Retinal pigment epithelial cell (primary cell): ENCODE data around the gene GATB.
"Not testable (repeated sequence)": the region's sequence is repeated elsewhere in the genome, so short reads cannot be mapped to it uniquely, and the experiment has no call there.

Source experiments
- DNase-seq: peaks from one replicate; pipeline ENCODE4 v3.0.0-alpha.2; 2010; ENCODE audit warnings: low read depth
- H3K4me3 ChIP-seq: 2 replicates; pipeline ENCODE4 v1.5.1; 2011; ENCODE audit warnings: mild to moderate bottlenecking, low read length, control low read depth, moderate library complexity
- CTCF ChIP-seq: conservative IDR thresholded peaks from 2 replicates; pipeline ENCODE4 v1.5.1; 2011; ENCODE audit warnings: low read depth, low read length, control low read depth, inconsistent platforms

GATB gene

GRCh38 chr4:151736361-151736760, 24.4 kb downstream of the GATB start:
- DNase-seq = no peak
- no peak for TF ChIP-seq CTCF
- H3K4me3 ChIP-seq = no peak overlapping the region

GRCh38 chr4:151731670-151732069, 29.1 kb downstream of the GATB start:
- not testable (repeated sequence) for DNase-seq

GRCh38 chr4:151729731-151730559, 30.9 kb downstream of the GATB start:
- TF ChIP-seq CTCF = no peak
- no peak for DNase-seq
- H3K4me3 ChIP-seq = no peak overlapping the region

More at GRCh38 chr4:151731670-151732069, 29.1 kb downstream of the GATB start:
- not testable (repeated sequence) for H3K4me3 ChIP-seq

GRCh38 chr4:151728679-151729078, 32.1 kb downstream of the GATB start:
- no peak for TF ChIP-seq CTCF
- H3K4me3 ChIP-seq = no peak overlapping the region
- DNase-seq = no peak

GRCh38 chr4:151728006-151728405, 32.8 kb downstream of the GATB start:
- no peak for TF ChIP-seq CTCF
- no peak for DNase-seq
- H3K4me3 ChIP-seq = no peak overlapping the region

GRCh38 chr4:151727365-151727764, 33.4 kb downstream of the GATB start:
- no peak for TF ChIP-seq CTCF
- no peak for DNase-seq
- H3K4me3 ChIP-seq = no peak overlapping the region

GRCh38 chr4:151725087-151725486, 35.7 kb downstream of the GATB start:
- no peak for DNase-seq
- no peak overlapping the region for H3K4me3 ChIP-seq
- no peak for TF ChIP-seq CTCF
